Right ventricle myocardium superior (tissue), 1 donor: Measurements from ENCODE around the gene CLEC4D. TPM values are rescaled to one million over a fixed set of nuclear protein-coding genes. Genes with fewer than 3 reads are reported as not detected.
A peak's percentile ranks its signal among the peaks of the same experiment; 100 is the strongest.
"Not testable (repeated sequence)": the region's sequence is repeated elsewhere in the genome, so short reads cannot be mapped to it uniquely, and the experiment has no call there.

Experiments
- ATAC-seq: fragments of 200-7000 bp; cut with Tn5 transposase; one replicate; pipeline ENCODE4 v1.9.1; 2020; ENCODE audit warnings: mild to moderate bottlenecking; ENCODE audit not compliant: poor library complexity
- DNase-seq: peaks from one replicate; pipeline ENCODE4 v3.0.0-alpha.2; 2020
- intact Hi-C: fragments of 100-400 bp; cut with DNase I; formaldehyde crosslinking; loops from one replicate; pipeline ENCODE4 v1.11.2; 2022
- total RNA-seq: library from RNA; stranded (reverse); fragmentation: NEBNext Ultra II Directional; extraction: Animal tissue kit (Norgen Biotek cat#: 25700); gene quantifications from one replicate; pipeline ENCODE4 v1.2.1, GENCODE V29; 2021
- donor health status: DM: no; HTN: yes; CAD: no; lungs with severe emphysema.

CLEC4D gene
- total RNA-seq, 1 donor from 2014 or later = not detected

GRCh38 chr12:8519171-8519570 lies 5.9 kb downstream of the CLEC4D start:
- DNase-seq (no peak), ATAC-seq (no peak)
- intact Hi-C loops = no loop called here

- DNase-seq = no peak
- no peak for ATAC-seq
- intact Hi-C loops = no loop called here
Measured at GRCh38 chr12:8527250-8528130, 14.2 kb downstream of the CLEC4D start.

GRCh38 chr12:8532045-8532444 lies 18.7 kb downstream of the CLEC4D start:
- no peak for DNase-seq
- ATAC-seq = no peak
- intact Hi-C loops = no loop called here

- ATAC-seq, intact Hi-C loops, DNase-seq: not testable (repeated sequence)
Measured at GRCh38 chr12:8537820-8538219, 24.5 kb downstream of the CLEC4D start.

- intact Hi-C loops, DNase-seq: not testable (repeated sequence)
- peak; percentile 75 for ATAC-seq
Measured at GRCh38 chr12:8540831-8541230, 27.5 kb downstream of the CLEC4D start, which contains the start of gene CLEC4E. Gene CLEC4E (minus strand): TSS chr12:8540905. CDS start chr12:8540797, 108 bp downstream.

GRCh38 chr12:8541562-8541961 lies 28.3 kb downstream of the CLEC4D start:
- intact Hi-C loops = no loop called here
- no peak for ATAC-seq
- DNase-seq = no peak

GRCh38 chr12:8544295-8544694 lies 31.0 kb downstream of the CLEC4D start:
- peak; percentile 65 for DNase-seq
- ATAC-seq = peak; percentile 83
- intact Hi-C loops = no loop called here

GRCh38 chr12:8546591-8546990 lies 33.3 kb downstream of the CLEC4D start:
- ATAC-seq (no peak), DNase-seq (no peak)
- intact Hi-C loops = no loop called here

- intact Hi-C loops = no loop called here
- ATAC-seq (no peak), DNase-seq (no peak)
Measured at GRCh38 chr12:8547645-8548044, 34.3 kb downstream of the CLEC4D start.

GRCh38 chr12:8548192-8548591 lies 34.9 kb downstream of the CLEC4D start:
- ATAC-seq (no peak), DNase-seq (no peak)
- intact Hi-C loops = no loop called here

- intact Hi-C loops = no loop called here
- ATAC-seq = no peak
- no peak for DNase-seq
Measured at GRCh38 chr12:8549381-8549780, 36.1 kb downstream of the CLEC4D start.

- no peak for ATAC-seq
- no peak for DNase-seq
- intact Hi-C loops = no loop called here
Measured at GRCh38 chr12:8553088-8553627, 39.9 kb downstream of the CLEC4D start.

GRCh38 chr12:8554451-8555195 lies 41.3 kb downstream of the CLEC4D start:
- no peak for DNase-seq
- no peak for ATAC-seq
- intact Hi-C loops = no loop called here

GRCh38 chr12:8556531-8557097 lies 43.3 kb downstream of the CLEC4D start:
- intact Hi-C loops = no loop called here
- DNase-seq = no peak
- no peak for ATAC-seq

GRCh38 chr12:8559676-8560075 lies 46.4 kb downstream of the CLEC4D start:
- DNase-seq (no peak), ATAC-seq (no peak)
- intact Hi-C loops = no loop called here

GRCh38 chr12:8561011-8561410 lies 47.7 kb downstream of the CLEC4D start:
- intact Hi-C loops = no loop called here
- ATAC-seq (no peak), DNase-seq (no peak)

- intact Hi-C loops = no loop called here
- ATAC-seq = no peak
- DNase-seq = no peak
Measured at GRCh38 chr12:8562310-8562709, 49.0 kb downstream of the CLEC4D start.

- no peak for ATAC-seq
- intact Hi-C loops = no loop called here
- no peak for DNase-seq
Measured at GRCh38 chr12:8563356-8563755, 50.1 kb downstream of the CLEC4D start.

- ATAC-seq (no peak), DNase-seq (no peak)
- intact Hi-C loops = no loop called here
Measured at GRCh38 chr12:8564656-8565055, 51.4 kb downstream of the CLEC4D start.
